Caco-2 (cell line): ENCODE results near the gene KDM3B. TPM values are rescaled to one million over a fixed set of nuclear protein-coding genes. Genes with fewer than 3 reads are reported as not detected.

Source experiments
- BruUV-seq: library from RNA; stranded (reverse); fragments of 400-500 nt; replicated peaks from 2 replicates; lab custom pipeline; 2021; lab: Mats Ljungman, UMichigan
- CTCF ChIA-PET: fragments of 300-600 bp; sonication (Branson Sonifier 250); formaldehyde crosslinking; loops from one replicate; lab custom pipeline; 2022; ENCODE audit warnings: antibody characterized with exemption; lab: Charles Lee
- POLR2A ChIA-PET: fragments of 300-600 bp; sonication (Branson Sonifier 250); formaldehyde crosslinking; loops from one replicate; lab custom pipeline; 2022; ENCODE audit warnings: antibody characterized with exemption; lab: Charles Lee
- DNase-seq, 2 experiments: peaks; one replicate each; pipeline versions ENCODE4 v3.0.0 to v3.0.0-alpha.2; 2020 to 2022
- H3K27me3 ChIP-seq: replicated peaks from 2 replicates; pipeline ENCODE4 v1.6.0; 2011; ENCODE audit warnings: low read length; ENCODE audit not compliant: control insufficient read depth, insufficient read depth
- H3K36me3 ChIP-seq: 2 replicates; pipeline ENCODE4 v1.5.1; 2011; ENCODE audit warnings: low read length; ENCODE audit not compliant: control insufficient read depth, insufficient read depth
- H3K4me1 ChIP-seq: fragments of 250-450 bp; sonication (Bioruptor Pico); 2 replicates; pipeline ENCODE4 v1.5.1; 2020; ENCODE audit warnings: mild to moderate bottlenecking
- H3K4me3 ChIP-seq: 2 replicates; pipeline ENCODE4 v1.5.1; 2011; ENCODE audit warnings: low read depth, mild to moderate bottlenecking, control low read depth, low read length
- H3K9me3 ChIP-seq: fragments of 250-450 bp; sonication (Bioruptor Pico); 2 replicates; pipeline ENCODE4 v1.5.1; 2020; ENCODE audit warnings: mild to moderate bottlenecking, moderate library complexity
- H3K27ac Mint-ChIP-seq: one replicate; pipeline ENCODE4 v1.8.0; 2022; ENCODE audit warnings: mixed read lengths; ENCODE audit not compliant: unreplicated experiment
- H3K27me3 Mint-ChIP-seq: one replicate; pipeline ENCODE4 v1.8.0; 2022; ENCODE audit warnings: mixed read lengths; ENCODE audit not compliant: insufficient read depth, unreplicated experiment
- H3K36me3 Mint-ChIP-seq: one replicate; pipeline ENCODE4 v1.8.0; 2022; ENCODE audit warnings: mild to moderate bottlenecking, mixed read lengths; ENCODE audit not compliant: insufficient read depth, unreplicated experiment
- H3K4me1 Mint-ChIP-seq: one replicate; pipeline ENCODE4 v1.8.0; 2022; ENCODE audit warnings: low read depth, mixed read lengths; ENCODE audit not compliant: unreplicated experiment
- H3K4me3 Mint-ChIP-seq: one replicate; pipeline ENCODE4 v1.8.0; 2022; ENCODE audit warnings: mild to moderate bottlenecking, moderate library complexity, mixed read lengths; ENCODE audit not compliant: unreplicated experiment
- H3K9me3 Mint-ChIP-seq: one replicate; pipeline ENCODE4 v1.8.0; 2022; ENCODE audit warnings: mixed read lengths; ENCODE audit not compliant: unreplicated experiment
- CTCF ChIP-seq, 2 experiments: fragments of 200-600 bp in 1 of 2; IDR thresholded peaks; 1 replicate in 1 of 2; 2 replicates in 1 of 2; pipeline versions ENCODE4 v1.5.1 to v1.8.0; 2011 to 2022; ENCODE audit warnings: antibody characterized with exemption in 1 of 2, control low read depth in 1 of 2, inconsistent platforms in 1 of 2, low read depth in 1 of 2, low read length in 1 of 2, mild to moderate bottlenecking in 1 of 2, moderate library complexity in 1 of 2; ENCODE audit not compliant: insufficient read depth in 1 of 2, severe bottlenecking in 1 of 2, unreplicated experiment in 1 of 2
- intact Hi-C: fragments of 100-400 bp; cut with micrococcal nuclease; formaldehyde crosslinking; loops from one replicate; pipeline ENCODE4 v1.10.0; 2022; ENCODE audit not compliant: unreplicated experiment
- total RNA-seq: library from RNA; stranded (reverse); gene quantifications from 2 replicates; pipeline ENCODE4 v1.2.3, GENCODE V29; 2022

Gene KDM3B
- total RNA-seq, 1 experiment from 2014 or later, result 71.8 TPM

GRCh38 chr5:138476918-138477317 lies 124.4 kb downstream of the KDM3B start:
- Mint-ChIP-seq H3K27me3 (no peaks in the 10 kb centered on the region), H3K9me3 (no peaks in the 10 kb centered on the region), H3K4me1 (peaks cover 16% of the 10 kb centered on the region), H3K4me3 (no peak overlapping the region), H3K36me3 (peaks cover 45% of the 10 kb centered on the region), H3K27ac (no peak overlapping the region)
- TF ChIP-seq CTCF (IDR thresholded peaks at IDR 0.05; ENCODE audit: insufficient read depth in 1 of 2, low read depth in 1 of 2, low read length in 1 of 2, severe bottlenecking in 1 of 2, unreplicated experiment in 1 of 2), result no peak
- Histone ChIP-seq H3K4me3 (no peak overlapping the region), H3K9me3 (no peaks in the 10 kb centered on the region), H3K4me1 (peaks cover 8% of the 10 kb centered on the region), H3K36me3 (no peaks in the 10 kb centered on the region), H3K27me3 (no peaks in the 10 kb centered on the region)
- intact Hi-C loops, result no loop called here
- ChIA-PET CTCF (no interaction called here), POLR2A (no interaction called here)
- BruUV-seq, result no TSS peak
- no peak for DNase-seq

GRCh38 chr5:138482638-138483037 lies 130.2 kb downstream of the KDM3B start:
- no peaks in the 10 kb centered on the region for H3K27me3 Mint-ChIP-seq
- Histone ChIP-seq H3K36me3 (no peaks in the 10 kb centered on the region), H3K9me3 (no peaks in the 10 kb centered on the region), H3K4me1 (no peaks in the 10 kb centered on the region), H3K27me3 (no peaks in the 10 kb centered on the region), H3K4me3 (no peak overlapping the region)
- DNase-seq, result no peak
- H3K4me1 Mint-ChIP-seq, result peaks cover 7% of the 10 kb centered on the region
- H3K9me3 Mint-ChIP-seq, result no peaks in the 10 kb centered on the region
- H3K27ac Mint-ChIP-seq, result no peak overlapping the region
- POLR2A ChIA-PET, result interaction anchor here (0.6 kb wide), 1 partner anchor 61 kb away, joined by 4 read pairs; the partner anchor contains the start of gene ETF1
- no peak for TF ChIP-seq CTCF (IDR thresholded peaks at IDR 0.05; ENCODE audit: insufficient read depth in 1 of 2, low read depth in 1 of 2, low read length in 1 of 2, severe bottlenecking in 1 of 2, unreplicated experiment in 1 of 2)
- CTCF ChIA-PET, result no interaction called here
- BruUV-seq, result no TSS peak
- no peak overlapping the region for H3K4me3 Mint-ChIP-seq
- intact Hi-C loops, result no loop called here
- peaks cover 5% of the 10 kb centered on the region for H3K36me3 Mint-ChIP-seq

Other genes starting within 250 kb of the KDM3B start
- not detected in 2 replicates for gene NME5, start 213.3 kb upstream of the KDM3B start, total RNA-seq
- 97.4 and 104 TPM in 2 replicates for gene BRD8, start 174.1 kb upstream of the KDM3B start, total RNA-seq
- 83.7 and 84.9 TPM in 2 replicates for gene KIF20A, start 173.6 kb upstream of the KDM3B start, total RNA-seq
- 52.9 and 60.7 TPM in 2 replicates for gene CDC23, start 139.4 kb upstream of the KDM3B start, total RNA-seq
- 2.4 and 2.7 TPM in 2 replicates for gene GFRA3, start 78.1 kb upstream of the KDM3B start, total RNA-seq
- 22.7 and 22.9 TPM in 2 replicates for gene CDC25C, start 20.9 kb upstream of the KDM3B start, total RNA-seq
- 32.6 and 33.3 TPM in 2 replicates for gene FAM53C, start 14.4 kb upstream of the KDM3B start, total RNA-seq
- 3.8 and 4.5 TPM in 2 replicates for gene REEP2, start 86.4 kb downstream of the KDM3B start, total RNA-seq
- gene EGR1, start 112.8 kb downstream of the KDM3B start, total RNA-seq, result 83.7 and 84.0 TPM in 2 replicates
- gene ETF1, start 190.6 kb downstream of the KDM3B start, total RNA-seq, result 179 and 184 TPM in 2 replicates
- gene HSPA9, start 222.7 kb downstream of the KDM3B start, total RNA-seq, result 533 and 537 TPM in 2 replicates